GM20431 (cell line): ENCODE results near the gene TMEM138.

Source experiments
- in situ Hi-C: fragments of 300-500 bp; cut with MseI, MboI; formaldehyde crosslinking; loops from one replicate; pipeline ENCODE4 v1.15.0; 2020; ENCODE audit warnings: low sequenced_read_pairs; ENCODE audit not compliant: unreplicated experiment

The TMEM138 gene

GRCh38 chr11:61358566-61358965 is 3.6 kb upstream of the TMEM138 start:
- in situ Hi-C loops: no loop called here

GRCh38 chr11:61359516-61359915 is 2.7 kb upstream of the TMEM138 start:
- in situ Hi-C loops: no loop called here

GRCh38 chr11:61361237-61361740 is 885 bp upstream of the TMEM138 start:
- in situ Hi-C loops: no loop called here

- in situ Hi-C loops: no loop called here
Observed at GRCh38 chr11:61362542-61362875, 335 bp downstream of the TMEM138 start.

GRCh38 chr11:61364012-61364675 is 2.0 kb downstream of the TMEM138 start:
- in situ Hi-C loops: no loop called here

GRCh38 chr11:61367406-61367805 is 5.2 kb downstream of the TMEM138 start:
- in situ Hi-C loops: no loop called here

- in situ Hi-C loops: no loop called here
Observed at GRCh38 chr11:61368646-61369045, 6.5 kb downstream of the TMEM138 start.

GRCh38 chr11:61369372-61370348 is 7.5 kb downstream of the TMEM138 start:
- in situ Hi-C loops: no loop called here

GRCh38 chr11:61370349-61371005 is 8.3 kb downstream of the TMEM138 start:
- in situ Hi-C loops: no loop called here

GRCh38 chr11:61372659-61373420 is 10.7 kb downstream of the TMEM138 start:
- in situ Hi-C loops: no loop called here

- in situ Hi-C loops: no loop called here
Observed at GRCh38 chr11:61375761-61376108, 13.6 kb downstream of the TMEM138 start.

- in situ Hi-C loops: no loop called here
Observed at GRCh38 chr11:61377461-61378160, 15.4 kb downstream of the TMEM138 start.

- in situ Hi-C loops: no loop called here
Observed at GRCh38 chr11:61378713-61379313, 16.6 kb downstream of the TMEM138 start.

GRCh38 chr11:61380884-61381283 is 18.7 kb downstream of the TMEM138 start:
- in situ Hi-C loops: loop anchor here (10.0 kb wide), 1 partner anchor 46 kb away; the partner anchor contains the start of genes DDB1 and TKFC

- in situ Hi-C loops: loop anchor here (10.0 kb wide), 1 partner anchor 49 kb away; the partner anchor contains the start of genes DDB1 and TKFC
Observed at GRCh38 chr11:61383859-61384258, 21.7 kb downstream of the TMEM138 start.

- in situ Hi-C loops: loop anchor here (10.0 kb wide), 1 partner anchor 50 kb away; the partner anchor contains the start of genes DDB1 and TKFC
Observed at GRCh38 chr11:61384271-61385242, 22.4 kb downstream of the TMEM138 start.

GRCh38 chr11:61390161-61390560 is 28.0 kb downstream of the TMEM138 start:
- in situ Hi-C loops: no loop called here
